ENCODE measurements around the gene TMEM243.

DNA sequence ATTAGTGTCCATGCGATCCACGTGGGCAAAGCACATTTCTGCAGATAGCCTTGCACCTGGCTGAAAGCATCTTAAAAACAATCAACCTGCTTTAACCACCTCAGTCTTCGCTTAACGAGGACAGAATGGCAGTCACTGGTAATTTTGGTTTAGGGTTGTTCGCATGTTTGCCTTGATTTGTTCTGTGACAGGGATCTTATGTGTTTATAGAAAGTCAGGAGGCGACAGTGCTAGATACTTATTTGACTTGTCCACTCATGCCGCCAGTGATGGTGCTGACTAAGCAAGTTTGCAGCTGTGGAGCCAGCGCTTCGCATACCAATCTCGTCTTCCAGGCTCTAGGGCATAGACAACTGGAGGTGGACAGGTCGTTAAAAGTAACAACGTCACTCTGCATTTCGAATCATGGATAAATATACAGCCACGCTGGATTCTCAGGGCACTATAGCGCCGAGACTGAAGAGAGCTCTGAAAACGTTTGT lies 1.2 kb upstream of the TMEM243 start:
- TF ChIP-seq EZH2 (IDR thresholded peaks at IDR 0.05; ENCODE audit: borderline replicate concordance, insufficient read depth, low read length, poor library complexity, severe bottlenecking): no peak
- no peak for TF ChIP-seq TAF1 (IDR thresholded peaks at IDR 0.05; ENCODE audit: low read depth)
- TF ChIP-seq, protein P1, sequence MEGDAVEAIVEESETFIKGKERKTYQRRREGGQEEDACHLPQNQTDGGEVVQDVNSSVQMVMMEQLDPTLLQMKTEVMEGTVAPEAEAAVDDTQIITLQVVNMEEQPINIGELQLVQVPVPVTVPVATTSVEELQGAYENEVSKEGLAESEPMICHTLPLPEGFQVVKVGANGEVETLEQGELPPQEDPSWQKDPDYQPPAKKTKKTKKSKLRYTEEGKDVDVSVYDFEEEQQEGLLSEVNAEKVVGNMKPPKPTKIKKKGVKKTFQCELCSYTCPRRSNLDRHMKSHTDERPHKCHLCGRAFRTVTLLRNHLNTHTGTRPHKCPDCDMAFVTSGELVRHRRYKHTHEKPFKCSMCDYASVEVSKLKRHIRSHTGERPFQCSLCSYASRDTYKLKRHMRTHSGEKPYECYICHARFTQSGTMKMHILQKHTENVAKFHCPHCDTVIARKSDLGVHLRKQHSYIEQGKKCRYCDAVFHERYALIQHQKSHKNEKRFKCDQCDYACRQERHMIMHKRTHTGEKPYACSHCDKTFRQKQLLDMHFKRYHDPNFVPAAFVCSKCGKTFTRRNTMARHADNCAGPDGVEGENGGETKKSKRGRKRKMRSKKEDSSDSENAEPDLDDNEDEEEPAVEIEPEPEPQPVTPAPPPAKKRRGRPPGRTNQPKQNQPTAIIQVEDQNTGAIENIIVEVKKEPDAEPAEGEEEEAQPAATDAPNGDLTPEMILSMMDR (IDR thresholded peaks at IDR 0.05; ENCODE audit: poor library complexity, severe bottlenecking): no peak
- no peak for TF ChIP-seq SMC3 (conservative IDR thresholded peaks at IDR 0.05; ENCODE audit: poor library complexity)
- TF ChIP-seq RAD21 (conservative IDR thresholded peaks at IDR 0.05): no peak
- no peak for TF ChIP-seq EP300 (conservative IDR thresholded peaks at IDR 0.05; ENCODE audit: poor library complexity, severe bottlenecking)
